Osteocyte (in vitro differentiated cells): ENCODE data around the gene NME7. TPM values are rescaled to one million over a fixed set of nuclear protein-coding genes. Genes with fewer than 3 reads are reported as not detected.

Experiments used
- DNase-seq: peaks from one replicate; pipeline ENCODE4 v3.0.0; 2021; ENCODE audit warnings: mixed read lengths; ENCODE audit not compliant: unreplicated experiment; ENCODE audit errors: extremely low spot score
- H3K27ac Mint-ChIP-seq: one replicate; pipeline ENCODE4 v1.8.0; 2021; ENCODE audit warnings: mild to moderate bottlenecking, mixed read lengths; ENCODE audit not compliant: unreplicated experiment
- H3K27me3 Mint-ChIP-seq: one replicate; pipeline ENCODE4 v1.8.0; 2021; ENCODE audit warnings: mixed read lengths; ENCODE audit not compliant: unreplicated experiment
- H3K36me3 Mint-ChIP-seq: one replicate; pipeline ENCODE4 v1.8.0; 2021; ENCODE audit warnings: mixed read lengths; ENCODE audit not compliant: unreplicated experiment
- H3K4me1 Mint-ChIP-seq: one replicate; pipeline ENCODE4 v1.8.0; 2021; ENCODE audit warnings: mixed read lengths; ENCODE audit not compliant: unreplicated experiment
- H3K4me3 Mint-ChIP-seq: one replicate; pipeline ENCODE4 v1.8.0; 2021; ENCODE audit warnings: mild to moderate bottlenecking, moderate library complexity, mixed read lengths; ENCODE audit not compliant: unreplicated experiment
- H3K9me3 Mint-ChIP-seq: one replicate; pipeline ENCODE4 v1.8.0; 2021; ENCODE audit warnings: mixed read lengths; ENCODE audit not compliant: unreplicated experiment
- total RNA-seq: library from RNA; stranded (reverse); gene quantifications from 2 replicates; pipeline ENCODE4 v1.2.1, GENCODE V29; 2021
- TF ChIP-seq, protein P1 (sequence below): fragments of 200-600 bp; sonication (generic); IDR thresholded peaks from 2 replicates; pipeline ENCODE4 v1.5.0; 2021; ENCODE audit warnings: antibody characterized with exemption, mild to moderate bottlenecking, moderate library complexity

The NME7 gene
- total RNA-seq, 1 donor from 2014 or later, result 20.5 TPM

DNA sequence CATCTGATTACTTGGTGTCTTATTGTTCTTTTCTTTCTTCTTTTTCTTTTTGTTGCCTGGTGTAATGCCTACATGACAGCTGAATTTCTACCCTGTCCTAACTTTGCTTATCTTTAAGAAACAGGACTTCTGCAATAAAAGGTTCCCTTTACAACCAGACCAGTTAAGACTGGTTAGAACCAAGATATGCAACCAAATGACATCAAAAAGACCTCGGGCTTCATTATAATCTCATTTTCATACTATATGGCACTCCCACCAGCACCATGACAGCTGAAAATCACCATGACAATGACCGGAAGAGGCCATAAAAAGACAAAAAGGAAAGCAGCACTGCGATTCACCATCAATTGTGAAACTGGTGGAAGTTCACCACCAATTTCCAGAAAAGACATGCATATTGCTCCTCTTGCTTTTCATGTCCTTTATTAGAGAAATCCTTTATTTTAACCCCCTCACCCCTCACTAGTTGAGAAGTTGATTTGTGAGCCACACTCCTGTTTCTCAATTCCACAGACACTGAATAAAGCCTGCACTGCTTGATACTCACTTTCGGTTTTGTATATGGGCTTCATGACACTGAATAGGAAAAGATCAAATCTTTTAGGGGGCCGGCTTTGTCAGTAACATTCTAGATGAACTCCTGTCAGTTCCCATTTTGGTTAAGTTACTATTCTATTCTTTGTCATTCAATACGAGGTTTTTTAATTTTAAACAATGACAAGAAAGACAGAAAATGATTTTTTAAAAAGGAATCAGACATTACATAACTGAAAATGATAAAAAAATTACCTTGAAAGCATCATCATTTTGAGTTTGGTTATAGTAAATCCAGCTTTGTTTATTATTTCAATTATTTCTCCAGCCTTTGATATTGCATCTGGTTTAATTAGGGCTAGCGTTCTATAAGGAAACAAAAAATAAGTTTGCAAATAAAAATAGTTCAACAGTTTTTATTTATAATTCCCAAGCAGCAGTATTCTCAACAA, 58.1 kb downstream of the NME7 start:
- peaks cover 4% of the 10 kb centered on the region for H3K9me3 Mint-ChIP-seq
- H3K4me1 Mint-ChIP-seq, result peaks cover 31% of the 10 kb centered on the region
- H3K27me3 Mint-ChIP-seq, result no peaks in the 10 kb centered on the region
- no peak for DNase-seq
- no peak overlapping the region for H3K27ac Mint-ChIP-seq
- no peak overlapping the region for H3K4me3 Mint-ChIP-seq
- H3K36me3 Mint-ChIP-seq, result peaks cover 9% of the 10 kb centered on the region
- TF ChIP-seq, protein P1, sequence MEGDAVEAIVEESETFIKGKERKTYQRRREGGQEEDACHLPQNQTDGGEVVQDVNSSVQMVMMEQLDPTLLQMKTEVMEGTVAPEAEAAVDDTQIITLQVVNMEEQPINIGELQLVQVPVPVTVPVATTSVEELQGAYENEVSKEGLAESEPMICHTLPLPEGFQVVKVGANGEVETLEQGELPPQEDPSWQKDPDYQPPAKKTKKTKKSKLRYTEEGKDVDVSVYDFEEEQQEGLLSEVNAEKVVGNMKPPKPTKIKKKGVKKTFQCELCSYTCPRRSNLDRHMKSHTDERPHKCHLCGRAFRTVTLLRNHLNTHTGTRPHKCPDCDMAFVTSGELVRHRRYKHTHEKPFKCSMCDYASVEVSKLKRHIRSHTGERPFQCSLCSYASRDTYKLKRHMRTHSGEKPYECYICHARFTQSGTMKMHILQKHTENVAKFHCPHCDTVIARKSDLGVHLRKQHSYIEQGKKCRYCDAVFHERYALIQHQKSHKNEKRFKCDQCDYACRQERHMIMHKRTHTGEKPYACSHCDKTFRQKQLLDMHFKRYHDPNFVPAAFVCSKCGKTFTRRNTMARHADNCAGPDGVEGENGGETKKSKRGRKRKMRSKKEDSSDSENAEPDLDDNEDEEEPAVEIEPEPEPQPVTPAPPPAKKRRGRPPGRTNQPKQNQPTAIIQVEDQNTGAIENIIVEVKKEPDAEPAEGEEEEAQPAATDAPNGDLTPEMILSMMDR, result no peak

DNA sequence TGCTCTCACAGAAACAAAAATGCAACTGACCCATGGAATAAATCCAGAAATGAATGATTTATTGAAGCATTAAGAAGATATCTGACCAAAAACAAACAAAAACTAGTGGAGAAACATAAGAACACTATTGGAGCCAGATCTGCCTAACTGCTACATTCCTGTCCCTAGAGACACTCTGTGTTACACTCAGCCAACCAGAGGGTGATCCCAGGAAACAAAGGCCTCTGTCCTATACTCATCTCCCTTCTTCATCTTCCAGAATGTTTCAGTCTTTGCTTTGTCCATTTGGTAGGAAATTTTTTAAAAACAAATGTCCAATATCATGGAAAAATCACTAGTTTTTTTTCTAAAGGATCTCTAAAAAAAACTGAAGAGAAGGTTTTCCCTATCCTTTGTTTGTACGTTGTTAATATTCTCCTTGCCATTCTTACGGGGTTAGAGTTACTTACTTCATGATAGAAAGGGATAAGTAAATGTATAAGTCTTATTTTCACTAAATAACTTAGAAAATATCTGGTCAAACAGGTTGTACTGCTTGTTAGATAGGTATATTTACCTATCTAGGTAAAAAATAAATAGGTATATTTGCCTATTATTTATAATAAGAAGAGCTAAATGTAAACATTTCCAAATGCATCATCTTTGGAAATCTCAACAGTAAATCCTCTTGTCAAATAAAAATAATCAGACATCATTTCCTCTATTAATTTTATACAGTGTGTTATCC, 59.1 kb downstream of the NME7 start:
- Mint-ChIP-seq H3K27me3 (no peaks in the 10 kb centered on the region), H3K4me3 (no peak overlapping the region), H3K4me1 (peaks cover 34% of the 10 kb centered on the region), H3K27ac (no peak overlapping the region), H3K36me3 (peaks cover 9% of the 10 kb centered on the region), H3K9me3 (peaks cover 4% of the 10 kb centered on the region)
- TF ChIP-seq, protein P1, result no peak
- DNase-seq, result no peak

DNA sequence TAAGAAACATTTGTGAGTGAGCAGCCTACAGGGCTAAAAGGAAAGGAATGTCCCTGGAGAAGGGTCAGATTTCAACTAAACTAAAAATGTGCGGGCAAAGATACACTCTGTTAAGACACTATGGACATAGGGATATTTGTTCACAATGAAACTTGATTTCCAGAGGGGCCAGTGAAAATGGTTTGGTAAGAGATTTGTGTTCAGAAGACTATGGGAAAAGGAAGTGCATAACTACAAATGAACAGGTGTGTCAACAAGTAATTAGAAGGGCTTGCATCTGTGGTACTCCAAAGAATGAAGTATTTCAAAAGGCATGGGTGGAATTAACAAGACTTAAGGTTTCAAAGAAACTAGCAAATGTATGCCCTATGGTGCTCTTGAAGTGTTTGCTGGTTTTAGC, 60.4 kb downstream of the NME7 start:
- Mint-ChIP-seq H3K4me3 (no peak overlapping the region), H3K36me3 (peaks cover 9% of the 10 kb centered on the region), H3K9me3 (peaks cover 4% of the 10 kb centered on the region), H3K4me1 (peaks cover 30% of the 10 kb centered on the region), H3K27ac (peak overlapping the region; percentile 63), H3K27me3 (no peaks in the 10 kb centered on the region)
- DNase-seq, result no peak
- TF ChIP-seq, protein P1, result no peak

DNA sequence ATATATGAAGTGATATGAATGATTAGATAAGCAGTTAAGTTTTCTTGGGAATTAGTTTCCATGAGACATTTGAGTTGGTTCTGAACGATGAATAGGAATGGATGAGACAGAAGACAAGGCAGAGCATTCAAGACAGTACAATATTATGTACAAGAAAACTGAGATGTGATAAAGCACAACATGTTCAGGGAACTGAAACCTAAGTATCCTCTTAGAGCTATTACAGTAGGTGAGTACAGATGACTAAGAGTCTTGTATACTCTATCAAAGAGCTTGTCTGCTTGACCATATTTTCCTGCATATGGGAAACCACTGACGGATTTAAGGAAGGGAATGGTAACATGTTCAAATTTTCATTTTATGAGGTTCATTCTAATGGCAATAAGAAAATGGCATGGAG, 61.6 kb downstream of the NME7 start:
- TF ChIP-seq, protein P1, result no peak
- no peak for DNase-seq
- peaks cover 28% of the 10 kb centered on the region for H3K4me1 Mint-ChIP-seq

DNA sequence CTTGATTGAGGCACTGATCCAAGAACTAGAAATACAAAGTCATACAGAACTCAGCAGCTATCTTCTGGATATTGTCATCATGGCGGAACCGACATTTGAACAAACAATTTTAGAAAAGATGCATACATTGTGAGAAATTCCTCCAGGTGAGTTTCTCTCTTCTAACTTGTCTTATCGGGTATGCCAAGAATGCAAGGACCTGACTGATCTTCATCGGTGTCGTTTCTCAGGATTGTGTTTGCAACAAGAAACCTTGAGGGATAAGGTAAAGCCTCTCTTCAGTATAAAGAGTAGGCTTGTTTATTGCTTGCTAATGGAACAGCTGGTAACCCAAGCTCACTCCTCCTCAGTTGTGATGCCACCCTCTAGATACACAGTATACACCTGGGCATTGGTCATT, 62.2 kb downstream of the NME7 start:
- TF ChIP-seq, protein P1, result no peak
- DNase-seq, result no peak
- no peak overlapping the region for H3K27ac Mint-ChIP-seq
- no peak overlapping the region for H3K4me3 Mint-ChIP-seq
- H3K4me1 Mint-ChIP-seq, result peaks cover 34% of the 10 kb centered on the region
- no peaks in the 10 kb centered on the region for H3K27me3 Mint-ChIP-seq
- peaks cover 4% of the 10 kb centered on the region for H3K9me3 Mint-ChIP-seq
- H3K36me3 Mint-ChIP-seq, result peaks cover 9% of the 10 kb centered on the region

More for the DNA sequence above, 61.6 kb downstream of the NME7 start:
- Mint-ChIP-seq H3K27ac (no peak overlapping the region), H3K27me3 (no peaks in the 10 kb centered on the region), H3K36me3 (peaks cover 9% of the 10 kb centered on the region), H3K4me3 (no peak overlapping the region), H3K9me3 (peaks cover 4% of the 10 kb centered on the region)
